HG03097 (cell line): Measurements from ENCODE around the gene TRDN.

Source experiments
- ATAC-seq: cut with Tn5 transposase; IDR thresholded peaks from one replicate; pipeline ENCODE4 v1.9.1; 2021; ENCODE audit not compliant: unreplicated experiment, low FRiP score

Gene TRDN, protein sequence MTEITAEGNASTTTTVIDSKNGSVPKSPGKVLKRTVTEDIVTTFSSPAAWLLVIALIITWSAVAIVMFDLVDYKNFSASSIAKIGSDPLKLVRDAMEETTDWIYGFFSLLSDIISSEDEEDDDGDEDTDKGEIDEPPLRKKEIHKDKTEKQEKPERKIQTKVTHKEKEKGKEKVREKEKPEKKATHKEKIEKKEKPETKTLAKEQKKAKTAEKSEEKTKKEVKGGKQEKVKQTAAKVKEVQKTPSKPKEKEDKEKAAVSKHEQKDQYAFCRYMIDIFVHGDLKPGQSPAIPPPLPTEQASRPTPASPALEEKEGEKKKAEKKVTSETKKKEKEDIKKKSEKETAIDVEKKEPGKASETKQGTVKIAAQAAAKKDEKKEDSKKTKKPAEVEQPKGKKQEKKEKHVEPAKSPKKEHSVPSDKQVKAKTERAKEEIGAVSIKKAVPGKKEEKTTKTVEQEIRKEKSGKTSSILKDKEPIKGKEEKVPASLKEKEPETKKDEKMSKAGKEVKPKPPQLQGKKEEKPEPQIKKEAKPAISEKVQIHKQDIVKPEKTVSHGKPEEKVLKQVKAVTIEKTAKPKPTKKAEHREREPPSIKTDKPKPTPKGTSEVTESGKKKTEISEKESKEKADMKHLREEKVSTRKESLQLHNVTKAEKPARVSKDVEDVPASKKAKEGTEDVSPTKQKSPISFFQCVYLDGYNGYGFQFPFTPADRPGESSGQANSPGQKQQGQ

DNA sequence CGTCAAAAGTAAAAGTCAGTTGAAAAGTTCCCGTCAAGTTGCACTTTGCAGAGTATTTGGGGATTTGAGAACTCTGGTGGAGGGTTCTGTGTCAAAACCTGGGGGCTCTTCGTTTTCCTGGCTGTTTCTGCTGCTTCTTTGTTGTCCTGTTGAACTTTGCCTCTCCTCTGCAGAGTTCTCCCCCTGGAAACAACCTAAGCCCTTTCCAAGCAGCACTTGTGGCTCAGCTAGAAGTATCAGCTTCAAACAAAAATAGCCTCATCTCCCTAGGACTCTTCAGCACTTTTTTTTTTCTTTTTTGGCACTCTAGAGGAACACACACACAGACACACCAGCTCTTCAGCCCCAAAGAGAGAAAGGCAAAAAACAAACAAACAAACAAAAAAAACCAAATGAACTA lies at the start of gene TRDN:
TRDN (minus strand) TSS at position 169 of the 400 bp plus-strand sequence. CDS start 175 bp downstream, outside the sequence.
- ATAC-seq, result no peak

DNA sequence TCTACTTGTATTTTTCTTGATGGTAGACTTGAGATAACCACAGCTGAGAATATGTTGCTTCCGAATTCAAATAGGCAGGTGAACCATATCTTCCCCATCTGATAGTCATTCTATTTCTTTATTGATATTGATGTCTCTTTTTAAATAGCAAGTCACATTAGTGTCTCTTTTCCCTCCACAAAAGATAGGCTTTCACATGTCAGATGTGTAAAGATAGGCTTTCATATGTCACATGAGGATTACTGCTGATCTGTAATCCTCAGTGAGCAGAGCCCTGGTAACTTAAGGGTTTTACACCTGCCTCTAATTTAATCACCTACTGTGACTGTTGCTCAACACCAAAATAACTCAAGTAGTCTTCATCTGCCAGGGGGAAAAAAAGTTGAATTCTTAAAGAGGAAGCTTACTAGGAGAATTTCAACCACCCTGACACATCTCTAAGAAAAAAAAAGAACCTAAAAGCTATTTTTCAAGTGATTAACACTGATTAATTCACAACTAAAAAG lies 45.3 kb upstream of the TRDN start:
- no peak for ATAC-seq

DNA sequence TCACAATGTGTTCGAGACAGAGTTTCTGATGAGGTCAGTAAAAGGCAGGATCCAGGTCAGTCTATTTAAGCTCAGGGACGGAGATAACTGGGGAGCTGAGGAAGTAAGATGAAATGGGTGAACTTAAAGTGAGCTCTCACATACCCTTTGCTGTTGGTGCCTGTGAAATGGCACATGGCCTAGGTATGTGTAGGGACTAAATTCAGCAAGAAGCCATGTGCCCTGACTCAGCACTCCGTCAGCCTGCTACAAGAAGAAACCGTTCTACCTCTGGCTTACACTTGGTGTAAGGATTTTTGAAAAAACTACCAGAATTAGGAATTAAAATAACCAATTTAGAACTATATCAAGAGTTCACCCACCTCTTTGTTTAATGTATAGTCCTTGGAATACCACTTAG lies 41.1 kb upstream of the TRDN start:
- no peak for ATAC-seq

DNA sequence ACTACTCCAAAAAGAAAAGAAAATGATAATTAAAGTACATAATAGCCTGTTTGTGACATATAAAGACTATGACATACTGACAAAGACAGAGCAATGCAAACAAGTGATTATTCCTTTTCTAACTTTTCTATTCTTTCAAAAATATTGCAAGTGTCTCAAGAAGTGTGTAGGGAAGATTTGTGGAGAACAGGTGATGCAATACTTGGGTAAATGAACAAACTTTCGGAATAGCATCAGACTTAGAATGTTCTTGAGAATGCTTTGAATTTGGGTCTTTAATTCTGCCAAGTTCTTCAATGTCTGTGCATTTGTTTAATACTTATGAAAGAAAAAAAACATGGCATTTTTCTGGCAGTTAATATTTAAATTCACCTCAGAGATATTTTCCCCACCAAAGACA lies 40.0 kb upstream of the TRDN start:
- ATAC-seq, result no peak

DNA sequence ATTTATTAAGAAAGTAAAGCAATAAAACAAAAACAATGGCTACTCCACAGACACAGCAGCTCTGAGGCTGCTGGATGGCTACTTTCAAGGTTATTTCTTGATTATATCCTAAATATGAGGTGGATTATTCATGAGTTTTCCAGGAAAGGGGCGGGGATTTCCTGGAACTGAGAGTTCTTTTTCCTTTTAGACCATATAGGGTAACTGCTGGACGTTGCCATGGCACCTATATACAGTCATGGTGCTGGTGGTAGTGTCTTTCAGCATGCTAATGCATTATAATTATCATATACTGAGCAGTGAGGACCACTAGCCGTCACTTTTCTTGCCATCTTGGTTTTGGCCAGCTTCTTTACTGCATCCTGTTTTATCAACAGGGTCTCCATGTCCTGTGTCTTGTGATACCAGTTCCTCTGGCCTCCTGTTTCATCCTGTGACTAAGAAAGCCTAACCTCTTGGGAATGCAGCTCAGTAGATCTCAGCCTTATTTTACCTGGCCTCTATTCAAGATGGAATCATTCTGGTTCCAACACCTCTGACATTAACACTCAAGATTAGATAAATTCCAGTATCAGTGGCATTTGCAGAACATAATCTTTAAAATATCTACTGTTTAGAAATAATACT lies 32.3 kb upstream of the TRDN start:
- ATAC-seq, result no peak

DNA sequence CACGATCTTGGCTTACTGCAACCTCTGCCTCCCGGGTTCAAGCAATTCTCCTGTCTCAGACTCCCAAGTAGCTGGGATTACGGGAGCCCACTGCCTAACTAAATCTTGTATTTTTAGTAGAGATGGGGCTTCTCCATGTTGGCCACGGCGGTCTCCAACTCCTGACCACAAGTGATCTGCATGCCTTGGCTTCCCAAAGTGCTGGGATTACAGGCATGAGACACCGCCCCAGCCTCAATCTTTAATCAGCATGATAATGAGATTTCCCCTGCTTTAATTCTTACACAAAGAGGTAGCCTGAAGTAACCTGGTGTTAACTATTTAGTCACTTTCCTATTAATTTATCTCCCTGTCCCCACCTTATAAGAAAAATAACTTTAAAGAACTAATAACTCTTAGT lies 31.3 kb upstream of the TRDN start:
- ATAC-seq, result no peak

DNA sequence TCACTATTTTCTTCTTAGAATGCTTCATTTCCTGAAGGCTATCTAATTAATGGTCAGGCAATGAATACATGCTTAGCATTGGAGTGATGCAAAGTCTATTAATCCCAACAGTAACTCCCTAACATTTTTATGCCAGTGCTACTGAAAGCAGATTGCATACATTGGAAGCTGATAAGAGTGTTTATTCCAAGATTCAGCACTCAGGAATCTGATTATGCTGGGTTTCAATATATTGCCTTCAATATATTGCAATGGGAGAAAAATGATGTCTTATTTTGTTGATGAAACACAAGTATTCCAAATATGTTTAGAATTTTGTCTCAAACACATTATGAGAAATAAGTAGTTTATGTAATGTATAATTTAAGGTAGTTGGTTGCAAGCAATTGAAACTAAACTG lies 26.7 kb upstream of the TRDN start:
- no peak for ATAC-seq

DNA sequence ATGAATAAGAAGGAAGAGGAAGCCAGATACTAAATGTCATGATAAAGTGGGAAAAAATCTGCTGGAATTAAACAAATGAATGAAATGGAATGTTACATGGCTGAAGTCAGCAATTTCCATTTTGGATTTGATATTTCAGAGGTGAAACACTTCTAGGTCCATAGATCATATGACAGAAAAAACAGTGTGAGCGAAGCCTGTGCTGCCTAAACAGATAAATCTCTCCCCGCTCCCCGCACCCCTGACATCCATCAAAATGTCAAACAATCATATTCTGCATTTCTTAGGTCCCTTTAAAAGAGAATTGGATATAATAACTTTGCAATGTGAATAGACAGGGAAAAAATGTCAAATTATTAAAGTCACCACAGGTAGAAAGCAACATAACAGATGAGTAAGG lies 26.0 kb upstream of the TRDN start:
- ATAC-seq, result no peak

DNA sequence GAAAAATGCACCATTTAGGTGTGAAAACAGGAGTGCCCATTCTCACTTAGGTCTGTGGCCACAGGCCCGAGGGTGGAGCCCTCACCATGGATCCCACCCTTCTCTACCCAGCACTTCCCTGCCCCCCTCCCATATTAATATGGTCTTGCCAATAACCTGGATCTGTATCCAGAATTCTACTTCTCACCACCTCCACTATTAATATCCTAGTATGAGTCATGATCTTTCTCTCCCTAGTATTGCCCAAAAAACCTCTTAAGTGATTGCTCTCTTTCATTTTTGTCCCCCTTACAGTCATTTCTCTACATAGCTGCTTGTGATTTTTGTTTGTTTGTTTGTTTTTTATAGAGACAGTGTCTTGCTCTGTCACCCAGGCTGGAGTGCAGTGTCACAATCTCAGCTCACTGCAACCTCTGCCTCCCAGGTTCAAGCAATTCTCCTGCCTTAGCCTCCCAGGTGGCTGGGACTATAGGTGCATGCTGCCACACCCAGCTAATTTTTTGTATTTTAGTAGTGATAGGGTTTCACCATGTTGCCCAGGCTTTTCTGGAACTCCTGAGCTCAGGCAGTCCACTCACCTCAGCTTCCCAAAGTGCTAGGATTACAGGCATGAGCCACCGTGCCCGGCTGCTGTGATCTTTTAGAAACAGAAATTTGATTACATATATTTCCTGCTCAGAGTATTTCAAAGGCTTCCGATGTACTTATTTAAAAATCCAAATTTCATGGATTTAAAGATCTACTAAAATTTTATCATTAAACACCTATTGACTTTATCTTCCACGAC lies 24.5 kb upstream of the TRDN start:
- ATAC-seq, result no peak

DNA sequence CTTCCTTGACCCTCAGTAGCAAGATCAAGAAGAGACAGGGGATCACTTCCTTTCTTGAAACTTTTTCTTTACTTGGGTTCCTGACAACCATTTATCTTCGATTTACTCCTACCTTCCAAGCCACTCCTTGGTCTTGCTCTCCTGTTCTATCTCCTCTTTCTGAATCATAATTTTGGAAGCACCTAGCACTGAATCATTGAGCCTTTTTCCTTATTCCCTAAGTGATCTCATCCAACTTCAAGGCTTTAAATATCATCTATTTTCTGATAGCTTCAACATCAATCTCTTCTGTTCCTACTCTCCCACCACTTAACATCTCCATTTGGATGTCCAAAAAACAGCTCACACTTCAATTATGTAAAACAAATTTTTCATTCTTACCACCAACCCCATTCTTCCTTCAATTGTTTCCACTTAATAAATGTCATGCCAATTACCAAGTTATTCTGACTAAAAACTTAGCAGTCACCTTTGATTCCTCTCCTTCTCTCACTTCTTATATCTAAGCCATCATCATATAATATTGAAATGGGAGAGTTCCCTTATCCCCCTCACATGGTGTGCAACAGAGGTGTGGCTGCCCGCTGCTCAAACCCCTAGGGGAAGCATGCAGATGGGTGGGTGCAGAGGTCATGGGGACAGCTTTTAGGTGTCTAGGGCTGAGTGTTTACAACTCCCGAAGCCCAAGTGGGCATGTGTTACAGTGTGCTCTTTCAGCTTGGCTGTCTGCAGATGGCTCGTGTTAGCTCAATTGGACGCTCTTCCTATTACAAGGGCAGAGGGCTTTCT lies 23.4 kb upstream of the TRDN start:
- ATAC-seq, result no peak

DNA sequence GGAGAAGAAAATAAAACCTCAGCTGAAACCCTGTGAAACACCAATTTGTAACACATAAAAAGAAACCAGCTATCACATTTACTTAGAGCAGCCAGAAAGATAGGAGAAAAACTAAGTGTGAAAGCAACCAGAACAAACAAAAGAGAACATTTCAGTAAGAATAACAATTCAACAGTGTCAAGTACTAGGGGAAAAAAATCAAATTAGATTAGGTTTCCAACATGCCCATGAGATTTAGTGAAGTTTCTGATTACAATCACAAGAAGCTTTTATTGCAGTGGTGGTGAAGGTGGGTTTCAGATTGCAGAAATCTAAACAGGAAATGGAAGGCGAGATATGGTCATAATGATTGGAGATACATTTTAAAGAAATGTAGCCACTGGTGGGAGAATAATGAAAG lies 22.1 kb upstream of the TRDN start:
- ATAC-seq, result no peak

DNA sequence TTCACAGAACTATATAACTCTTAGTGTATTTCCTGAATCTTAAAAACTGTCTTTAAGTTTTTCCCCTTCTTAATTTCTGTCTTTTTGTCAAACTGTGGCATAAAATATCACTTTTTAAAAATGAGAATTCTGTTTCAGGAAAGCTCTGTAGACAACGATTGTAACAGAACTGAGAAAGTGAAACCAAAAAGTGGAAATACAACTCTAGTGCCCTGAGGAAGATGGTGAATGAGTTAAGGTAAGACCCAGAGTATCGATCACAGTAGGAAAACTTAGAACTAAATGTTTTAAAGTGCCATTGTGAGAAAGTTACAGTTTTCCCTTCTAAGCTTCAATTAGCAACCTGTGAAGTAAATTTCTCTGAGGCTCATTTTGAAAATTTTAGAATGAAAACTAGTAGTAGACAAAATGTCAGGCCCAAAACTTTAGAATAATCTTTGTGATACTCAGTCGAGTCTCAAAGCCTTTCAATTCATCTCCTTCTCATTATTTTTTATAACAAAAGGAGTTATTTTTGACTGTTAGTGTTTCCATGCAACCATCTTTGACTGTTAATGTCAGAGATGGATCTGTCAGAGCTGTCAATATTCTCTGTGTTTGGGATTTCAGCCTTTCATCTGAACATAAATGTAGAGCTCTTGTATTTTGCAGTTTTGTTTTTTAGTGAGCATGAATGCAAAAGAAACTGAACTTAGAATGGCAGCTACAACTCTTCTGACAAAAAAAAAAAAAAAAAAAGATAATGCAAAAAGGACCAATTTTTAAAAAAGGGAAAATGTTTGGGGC lies 19.0 kb upstream of the TRDN start:
- no peak for ATAC-seq

DNA sequence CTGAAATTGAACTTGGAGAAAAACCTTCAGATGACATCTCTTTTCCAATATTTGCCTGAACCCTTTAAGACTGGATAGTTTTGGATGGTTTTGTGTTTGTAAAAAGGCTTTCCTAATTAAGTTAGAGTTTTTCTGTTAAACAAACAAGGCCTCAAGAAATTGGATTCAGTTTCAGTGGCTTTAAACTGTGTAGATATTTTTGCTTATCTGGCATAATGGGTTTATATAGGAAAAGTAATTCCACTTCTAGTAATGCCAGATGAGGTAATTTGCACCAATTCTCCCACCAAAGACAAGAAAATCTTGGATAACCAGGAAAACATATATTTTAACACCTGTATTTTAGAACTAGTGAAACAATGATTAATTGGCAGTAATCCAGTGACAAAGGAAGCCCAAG lies 12.0 kb upstream of the TRDN start:
- no peak for ATAC-seq

DNA sequence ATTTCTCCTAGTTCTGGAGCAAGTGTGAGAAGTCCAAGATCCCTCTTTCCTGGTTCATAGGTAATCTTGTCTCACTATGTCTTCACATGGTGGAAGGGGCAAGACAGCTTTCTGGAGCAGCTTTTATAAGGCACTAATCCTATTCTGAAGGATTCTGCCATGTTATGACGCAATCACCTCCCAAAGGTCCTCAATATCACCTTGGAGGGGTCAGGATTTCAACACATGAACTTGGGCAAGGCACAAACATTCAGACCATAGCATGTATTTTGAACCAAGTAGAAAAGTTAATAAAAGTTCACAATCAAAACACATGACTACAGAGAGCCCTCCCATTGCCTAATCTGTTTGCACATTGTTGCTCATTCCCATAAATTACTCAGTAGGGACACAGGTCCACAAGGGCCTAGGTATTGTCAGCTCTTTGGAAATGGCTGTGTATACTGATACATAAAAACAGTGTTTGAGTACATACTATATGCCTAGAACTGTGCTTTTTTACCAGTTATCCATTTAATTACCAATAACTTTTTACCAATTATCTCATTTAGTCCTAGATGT lies 11.3 kb upstream of the TRDN start:
- no peak for ATAC-seq

DNA sequence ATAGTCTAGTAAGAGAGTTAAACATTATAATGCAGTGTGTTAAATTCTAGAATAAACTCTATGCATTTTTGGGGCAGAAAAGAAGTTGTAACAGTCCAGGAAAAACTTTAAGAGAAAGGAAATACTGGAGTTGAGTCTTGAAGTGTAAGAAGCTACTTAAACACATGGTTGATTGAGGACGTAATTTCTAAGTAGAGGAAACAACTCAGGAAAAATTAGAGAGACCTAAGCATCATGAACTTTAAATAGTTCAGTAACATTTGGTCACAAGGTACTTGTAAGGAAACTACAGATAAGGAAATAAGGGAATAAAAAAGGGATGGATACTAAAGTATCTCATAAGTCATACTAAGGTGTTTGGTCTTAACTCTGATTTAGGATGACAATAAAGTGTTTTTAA lies 4.7 kb upstream of the TRDN start:
- ATAC-seq, result no peak

DNA sequence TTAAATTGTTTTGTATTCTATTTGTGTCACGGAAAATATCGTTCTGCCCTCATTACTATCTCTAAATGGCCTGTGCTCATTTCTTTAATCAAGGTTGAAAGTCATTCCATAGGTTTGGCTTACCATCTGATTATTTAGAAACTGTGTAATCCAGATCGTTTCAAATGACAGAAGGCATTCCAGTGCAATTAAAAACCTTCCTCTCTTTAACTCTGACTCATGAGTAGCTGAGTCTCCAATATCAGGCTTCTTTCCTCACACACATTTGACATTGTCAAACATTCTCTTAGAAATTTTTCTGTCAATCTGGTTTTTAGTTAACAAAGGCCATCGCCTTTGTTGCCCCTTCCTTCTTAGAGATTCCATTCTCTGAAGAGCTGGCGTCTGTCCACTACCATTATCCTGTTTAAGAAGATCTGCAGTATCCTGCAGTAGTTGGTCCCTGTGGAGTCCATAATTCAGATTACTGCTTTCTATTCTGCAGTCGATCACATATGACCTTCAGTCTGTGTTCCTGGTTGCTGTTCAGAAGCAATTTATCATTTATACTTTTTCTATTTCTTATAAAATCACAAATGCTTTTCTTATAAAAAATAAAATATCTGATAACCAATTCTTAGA lies 3.9 kb upstream of the TRDN start:
- ATAC-seq, result no peak

DNA sequence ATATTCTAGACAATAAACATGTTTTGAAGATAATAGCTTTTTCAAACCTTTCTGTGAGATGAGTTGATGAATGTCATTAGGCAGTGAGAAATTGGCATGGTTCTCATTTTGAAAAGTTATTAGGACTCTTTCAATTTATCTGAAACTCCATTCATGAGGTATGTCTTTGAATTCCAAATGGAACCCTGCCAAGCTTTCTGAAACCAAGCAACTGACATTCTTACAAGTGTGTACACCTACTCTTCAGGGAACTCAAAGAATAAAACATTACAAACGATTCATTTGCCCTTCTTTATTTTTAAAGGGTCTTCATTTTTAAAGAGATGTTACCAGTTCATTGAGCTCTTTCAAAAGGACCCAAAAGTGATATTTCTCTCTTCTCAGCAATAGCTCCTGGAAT lies 2.1 kb upstream of the TRDN start:
- no peak for ATAC-seq

DNA sequence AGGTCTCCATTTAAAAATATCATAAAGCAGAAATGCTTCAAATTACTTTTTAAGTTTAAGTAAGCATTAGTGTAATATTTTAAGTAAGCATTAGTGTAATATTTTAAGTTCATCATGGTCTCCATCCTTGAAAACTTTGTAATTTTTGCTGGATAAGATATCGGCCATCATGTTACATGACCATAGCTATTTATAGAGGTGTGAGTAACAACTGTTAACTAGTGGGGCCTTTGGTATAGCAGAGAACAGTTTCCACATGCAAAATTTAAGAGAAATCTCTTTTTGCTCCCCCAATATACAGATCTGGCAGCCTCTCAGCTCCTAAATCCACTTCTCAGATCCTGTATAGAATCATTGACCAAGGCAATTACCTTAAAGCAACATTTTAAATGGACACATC lies 468 bp downstream of the TRDN start:
- ATAC-seq, result no peak
